ENCODE data around the gene APPL2. TPM values are rescaled to one million over a fixed set of nuclear protein-coding genes. Genes with fewer than 3 reads are reported as not detected.

Gene APPL2
- total and polyA plus RNA-seq, 8 donors: 15.9 to 407 (median 56.0) TPM

- H3K4me3 ChIP-seq: no peak overlapping the region
- intact Hi-C loops (cut with DNase I; ENCODE audit: low total_unique reads): no loop called here
- no peaks in the 10 kb centered on the region for H3K27me3 ChIP-seq
- TF ChIP-seq CTCF (IDR thresholded peaks at IDR 0.05) (no peak), EP300 (IDR thresholded peaks at IDR 0.05) (no peak), POLR2A (IDR thresholded peaks at IDR 0.05) (no peak), POLR2AphosphoS5 (IDR thresholded peaks at IDR 0.05) (no peak)
- no peak for DNase-seq
- H3K36me3 ChIP-seq: peaks cover 61 to 100% (median 99%) of the 10 kb centered on the region in 4 donors
- H3K9me3 ChIP-seq: no peaks in the 10 kb centered on the region
- WGBS, 5 donors: 73 to 86% (median 80%) methylated on average over 6 of the region's 6 CpGs
- H3K4me1 ChIP-seq: peaks cover 4 to 14% (median 9%) of the 10 kb centered on the region in 4 donors
- H3K27ac ChIP-seq: peak overlapping the region in 1 of 5 donors; percentile 4
Observed at GRCh38 chr12:105204916-105205315, 31.1 kb downstream of the APPL2 start.

GRCh38 chr12:105204127-105204526 lies 31.8 kb downstream of the APPL2 start:
- intact Hi-C loops (cut with DNase I; ENCODE audit: low total_unique reads): no loop called here
- no peak for TF ChIP-seq CTCF (IDR thresholded peaks at IDR 0.05)
- no peak for TF ChIP-seq POLR2A (IDR thresholded peaks at IDR 0.05)
- no peak for TF ChIP-seq POLR2AphosphoS5 (IDR thresholded peaks at IDR 0.05)
- TF ChIP-seq EP300 (IDR thresholded peaks at IDR 0.05): no peak
- Histone ChIP-seq H3K36me3 (peaks cover 53 to 99% (median 96%) of the 10 kb centered on the region in 4 donors), H3K9me3 (no peaks in the 10 kb centered on the region), H3K4me1 (peaks cover 4 to 14% (median 11%) of the 10 kb centered on the region in 4 donors), H3K27ac (no peak overlapping the region), H3K27me3 (no peaks in the 10 kb centered on the region), H3K4me3 (no peak overlapping the region)
- no peak for DNase-seq
- 92 to 97% (median 94%) methylated on average over 8 of the region's 8 CpGs for WGBS, 5 donors

- H3K36me3 ChIP-seq: peaks cover 53 to 99% (median 96%) of the 10 kb centered on the region in 4 donors
- H3K27ac ChIP-seq: no peak overlapping the region
- no peak for TF ChIP-seq EP300 (IDR thresholded peaks at IDR 0.05)
- no peak for TF ChIP-seq POLR2AphosphoS5 (IDR thresholded peaks at IDR 0.05)
- no peak for TF ChIP-seq CTCF (IDR thresholded peaks at IDR 0.05)
- TF ChIP-seq POLR2A (IDR thresholded peaks at IDR 0.05): no peak
- H3K9me3 ChIP-seq: no peaks in the 10 kb centered on the region
- no peak for DNase-seq
- H3K4me3 ChIP-seq: no peak overlapping the region
- H3K27me3 ChIP-seq: no peaks in the 10 kb centered on the region
- H3K4me1 ChIP-seq: peaks cover 4 to 14% (median 11%) of the 10 kb centered on the region in 4 donors
- 90 to 95% (median 93%) methylated on average over 6 of the region's 6 CpGs for WGBS, 5 donors
- intact Hi-C loops (cut with DNase I; ENCODE audit: low total_unique reads): no loop called here
Observed at GRCh38 chr12:105202202-105202601, 33.8 kb downstream of the APPL2 start.

- intact Hi-C loops (cut with DNase I; ENCODE audit: low total_unique reads): no loop called here
- WGBS, 5 donors: 68 to 85% (median 75%) methylated on average over 7 of the region's 7 CpGs
- H3K4me3 ChIP-seq: no peak overlapping the region
- peak in 1 of 2 donors; percentile 41 for DNase-seq
- peaks cover 4 to 14% (median 11%) of the 10 kb centered on the region in 4 donors for H3K4me1 ChIP-seq
- TF ChIP-seq CTCF (IDR thresholded peaks at IDR 0.05) (no peak), POLR2A (IDR thresholded peaks at IDR 0.05) (no peak), EP300 (IDR thresholded peaks at IDR 0.05) (no peak), POLR2AphosphoS5 (IDR thresholded peaks at IDR 0.05) (no peak)
- H3K36me3 ChIP-seq: peaks cover 53 to 99% (median 96%) of the 10 kb centered on the region in 4 donors
- H3K27me3 ChIP-seq: no peaks in the 10 kb centered on the region
- no peak overlapping the region for H3K27ac ChIP-seq
- no peaks in the 10 kb centered on the region for H3K9me3 ChIP-seq
Observed at GRCh38 chr12:105201299-105201698, 34.7 kb downstream of the APPL2 start.

Measured in stomach (tissue), 9 donors.